Adipocyte (in vitro differentiated cells): Measurements from ENCODE around the gene FLT3LG.

Source experiments
- DNase-seq: peaks from one replicate; pipeline ENCODE4 v3.0.0-alpha.2; 2015; ENCODE audit warnings: low read depth
- H3K27me3 ChIP-seq: replicated peaks from 2 replicates; pipeline ENCODE4 v1.7.0; 2013; ENCODE audit warnings: mild to moderate bottlenecking, low read length, moderate library complexity; ENCODE audit not compliant: control insufficient read depth, insufficient read depth
- H3K36me3 ChIP-seq: 2 replicates; pipeline ENCODE4 v1.7.0; 2013; ENCODE audit warnings: low read length, mild to moderate bottlenecking, moderate library complexity; ENCODE audit not compliant: control insufficient read depth, insufficient read depth, severe bottlenecking
- H3K4me1 ChIP-seq: 2 replicates; pipeline ENCODE4 v1.7.0; 2013; ENCODE audit warnings: mild to moderate bottlenecking, low read length, moderate library complexity; ENCODE audit not compliant: control insufficient read depth, insufficient read depth
- H3K4me3 ChIP-seq: 2 replicates; pipeline ENCODE4 v1.7.0; 2013; ENCODE audit warnings: mild to moderate bottlenecking, low read length, moderate library complexity
- H3K9ac ChIP-seq: 2 replicates; pipeline ENCODE4 v1.7.0; 2013; ENCODE audit warnings: mild to moderate bottlenecking, low read length, moderate library complexity
- H3K9me3 ChIP-seq: 2 replicates; pipeline ENCODE4 v1.7.0; 2013; ENCODE audit warnings: mild to moderate bottlenecking, low read length, moderate library complexity; ENCODE audit not compliant: control insufficient read depth

FLT3LG gene

GRCh38 chr19:49507803-49508494 lies 33.9 kb downstream of the FLT3LG start:
- Histone ChIP-seq H3K27me3 (no peaks in the 10 kb centered on the region), H3K9ac (no peak overlapping the region), H3K4me3 (no peak overlapping the region), H3K4me1 (peaks cover 27% of the 10 kb centered on the region), H3K9me3 (no peaks in the 10 kb centered on the region), H3K36me3 (no peaks in the 10 kb centered on the region)
- no peak for DNase-seq

DNA sequence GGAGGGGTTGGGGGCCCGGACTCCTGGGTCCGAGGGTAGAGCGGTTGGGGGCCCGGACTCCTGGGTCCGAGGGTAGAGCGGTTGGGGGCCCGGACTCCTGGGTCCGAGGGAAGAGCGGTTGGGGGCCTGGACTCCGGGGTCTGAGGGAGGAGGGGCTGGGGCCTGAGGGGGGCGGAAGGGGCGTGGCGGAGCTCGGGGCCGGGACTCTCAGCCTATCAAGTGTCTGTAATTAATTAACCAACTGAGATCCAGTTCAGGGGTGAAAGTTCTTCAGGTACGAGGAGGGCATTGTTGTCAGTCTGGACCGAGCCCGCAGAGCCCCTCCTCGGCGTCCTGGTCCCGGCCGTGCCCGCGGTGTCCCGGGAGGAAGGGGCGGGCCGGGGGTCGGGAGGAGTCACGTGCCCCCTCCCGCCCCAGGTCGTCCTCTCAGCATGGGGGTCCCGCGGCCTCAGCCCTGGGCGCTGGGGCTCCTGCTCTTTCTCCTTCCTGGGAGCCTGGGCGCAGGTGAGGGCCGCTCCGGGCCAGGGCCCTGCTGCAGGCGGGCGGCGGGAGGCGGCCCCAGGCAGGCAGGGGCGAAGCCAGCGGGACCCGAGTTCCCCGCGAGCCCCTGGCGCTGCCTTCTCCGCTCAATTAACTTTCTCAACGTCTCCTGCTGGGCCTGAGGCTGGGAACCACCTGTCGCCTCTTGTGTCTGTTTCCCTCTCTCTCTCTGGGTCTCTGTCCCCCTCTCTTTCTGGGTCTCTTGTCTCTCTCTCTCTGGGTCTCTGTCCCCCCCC lies 39.1 kb downstream of the FLT3LG start:
- peak overlapping the region; percentile 91 for H3K9ac ChIP-seq
- H3K36me3 ChIP-seq: peaks cover under 1% of the 10 kb centered on the region
- H3K4me1 ChIP-seq: peaks cover 36% of the 10 kb centered on the region
- DNase-seq: peak; percentile 63
- H3K27me3 ChIP-seq: no peaks in the 10 kb centered on the region
- peak overlapping the region; percentile 82 for H3K4me3 ChIP-seq
- H3K9me3 ChIP-seq: no peaks in the 10 kb centered on the region

- DNase-seq: no peak
Observed at GRCh38 chr19:49513746-49514118, 39.7 kb downstream of the FLT3LG start.

DNA sequence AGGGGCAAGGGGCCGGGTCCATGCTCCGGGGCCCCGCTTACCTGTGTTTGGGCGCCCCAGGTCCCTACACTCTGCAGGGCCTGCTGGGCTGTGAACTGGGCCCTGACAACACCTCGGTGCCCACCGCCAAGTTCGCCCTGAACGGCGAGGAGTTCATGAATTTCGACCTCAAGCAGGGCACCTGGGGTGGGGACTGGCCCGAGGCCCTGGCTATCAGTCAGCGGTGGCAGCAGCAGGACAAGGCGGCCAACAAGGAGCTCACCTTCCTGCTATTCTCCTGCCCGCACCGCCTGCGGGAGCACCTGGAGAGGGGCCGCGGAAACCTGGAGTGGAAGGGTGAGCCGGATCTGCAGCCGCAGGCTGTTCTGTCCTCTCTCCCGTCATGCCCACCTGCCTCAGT lies 40.1 kb downstream of the FLT3LG start:
- no peaks in the 10 kb centered on the region for H3K9me3 ChIP-seq
- H3K27me3 ChIP-seq: no peaks in the 10 kb centered on the region
- peak overlapping the region; percentile 86 for H3K9ac ChIP-seq
- peaks cover 2% of the 10 kb centered on the region for H3K36me3 ChIP-seq
- DNase-seq: no peak
- peaks cover 36% of the 10 kb centered on the region for H3K4me1 ChIP-seq
- peak overlapping the region; percentile 82 for H3K4me3 ChIP-seq

More at GRCh38 chr19:49513746-49514118, 39.7 kb downstream of the FLT3LG start:
- Histone ChIP-seq H3K9ac (peak overlapping the region; percentile 86), H3K27me3 (no peaks in the 10 kb centered on the region), H3K4me1 (peaks cover 36% of the 10 kb centered on the region), H3K9me3 (no peaks in the 10 kb centered on the region), H3K4me3 (peak overlapping the region; percentile 82), H3K36me3 (peaks cover 2% of the 10 kb centered on the region)

DNA sequence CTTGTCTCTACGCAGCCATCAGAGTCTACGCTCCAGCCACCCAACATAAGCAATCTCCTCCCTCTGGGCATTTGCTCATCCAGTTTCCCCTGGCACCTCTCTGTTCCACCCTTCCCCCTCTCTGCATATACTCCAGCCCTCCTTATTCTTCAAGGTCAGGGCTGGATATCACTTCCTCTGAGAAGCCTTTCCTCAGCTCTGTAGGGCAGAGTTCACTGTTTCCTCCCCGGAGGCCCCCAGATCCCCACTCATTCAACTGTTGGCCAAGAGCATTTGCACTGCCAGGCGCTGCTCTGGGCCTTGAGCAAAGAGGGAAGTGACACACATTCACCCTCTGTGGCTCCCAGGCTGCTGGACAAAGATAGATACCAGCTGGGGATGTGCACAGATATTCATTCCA lies 41.8 kb downstream of the FLT3LG start:
- Histone ChIP-seq H3K27me3 (no peaks in the 10 kb centered on the region), H3K9ac (peak overlapping the region; percentile 52), H3K9me3 (no peaks in the 10 kb centered on the region), H3K4me1 (peaks cover 36% of the 10 kb centered on the region), H3K4me3 (peak overlapping the region; percentile 20), H3K36me3 (peaks cover 4% of the 10 kb centered on the region)
- DNase-seq: no peak

- Histone ChIP-seq H3K9ac (no peak overlapping the region), H3K36me3 (peaks cover 7% of the 10 kb centered on the region), H3K4me3 (no peak overlapping the region), H3K27me3 (no peaks in the 10 kb centered on the region), H3K4me1 (peaks cover 23% of the 10 kb centered on the region), H3K9me3 (no peaks in the 10 kb centered on the region)
- no peak for DNase-seq
Observed at GRCh38 chr19:49518033-49518432, 44.0 kb downstream of the FLT3LG start.

DNA sequence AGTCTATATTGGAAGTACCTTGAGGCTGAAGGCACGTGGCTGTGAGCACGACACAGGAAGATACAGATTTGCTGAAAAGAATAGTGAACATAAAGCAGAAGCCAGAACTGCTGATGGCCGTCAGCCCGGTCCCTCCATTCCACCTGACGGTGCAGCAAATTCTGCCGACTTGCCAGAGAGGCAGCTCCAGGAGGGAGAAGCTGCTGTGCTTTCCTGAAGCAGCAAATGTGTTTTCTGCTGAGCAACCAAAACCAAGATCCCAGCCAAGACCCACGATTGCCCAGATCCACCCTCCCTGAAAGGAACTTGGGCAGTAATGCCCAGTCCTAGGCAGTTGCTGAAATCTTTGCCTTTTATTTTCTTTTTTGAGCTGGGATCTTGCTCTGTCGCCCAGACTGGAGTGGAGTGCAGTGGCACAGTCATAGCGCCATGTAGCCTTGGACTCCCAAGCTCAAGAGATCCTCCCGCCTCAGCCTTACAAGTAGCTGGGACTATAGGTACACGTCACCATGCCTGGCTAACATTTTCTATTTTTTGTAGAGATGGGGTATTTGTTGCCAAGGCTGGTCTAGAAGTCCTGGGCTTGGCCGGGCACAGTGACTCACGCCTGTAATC lies 46.8 kb downstream of the FLT3LG start:
- H3K9ac ChIP-seq: no peak overlapping the region
- H3K36me3 ChIP-seq: peaks cover 15% of the 10 kb centered on the region
- no peaks in the 10 kb centered on the region for H3K27me3 ChIP-seq
- H3K9me3 ChIP-seq: no peaks in the 10 kb centered on the region
- no peak for DNase-seq
- H3K4me1 ChIP-seq: peaks cover 10% of the 10 kb centered on the region
- no peak overlapping the region for H3K4me3 ChIP-seq

DNA sequence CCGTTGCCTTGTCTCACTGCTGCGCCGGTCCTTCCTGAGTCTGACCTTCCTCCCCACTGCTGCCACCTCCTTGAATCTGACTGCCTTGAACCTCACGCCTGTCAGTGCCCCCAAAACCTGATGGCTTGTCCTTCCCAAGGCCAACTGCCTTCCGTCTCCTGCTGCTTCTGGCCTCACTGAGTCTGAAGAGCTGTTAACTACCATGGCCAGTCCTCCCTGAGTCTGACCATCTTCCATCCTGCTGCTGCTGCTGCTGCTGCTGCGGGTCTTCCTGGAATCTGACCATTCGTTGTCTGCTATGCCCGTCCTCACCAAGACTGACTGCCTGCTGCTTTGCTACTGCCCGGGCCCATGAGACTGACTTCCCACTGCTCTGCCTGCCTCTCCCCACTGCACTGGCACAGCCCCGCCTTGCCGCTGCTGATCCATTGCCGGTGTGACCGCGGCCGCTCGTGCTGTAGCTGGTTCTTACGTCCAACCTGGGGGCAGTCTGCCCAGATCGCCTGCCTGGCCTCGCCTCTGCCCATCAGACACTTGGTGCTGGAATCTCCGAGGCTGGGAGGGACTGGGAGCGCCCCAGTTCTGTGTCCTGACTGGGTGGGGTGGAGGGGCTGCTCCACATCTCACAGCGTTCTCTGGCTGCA lies 50.9 kb downstream of the FLT3LG start:
- Histone ChIP-seq H3K4me3 (no peak overlapping the region), H3K9me3 (no peaks in the 10 kb centered on the region), H3K27me3 (no peaks in the 10 kb centered on the region), H3K36me3 (peaks cover 12% of the 10 kb centered on the region), H3K9ac (no peak overlapping the region), H3K4me1 (peaks cover 10% of the 10 kb centered on the region)
- no peak for DNase-seq

DNA sequence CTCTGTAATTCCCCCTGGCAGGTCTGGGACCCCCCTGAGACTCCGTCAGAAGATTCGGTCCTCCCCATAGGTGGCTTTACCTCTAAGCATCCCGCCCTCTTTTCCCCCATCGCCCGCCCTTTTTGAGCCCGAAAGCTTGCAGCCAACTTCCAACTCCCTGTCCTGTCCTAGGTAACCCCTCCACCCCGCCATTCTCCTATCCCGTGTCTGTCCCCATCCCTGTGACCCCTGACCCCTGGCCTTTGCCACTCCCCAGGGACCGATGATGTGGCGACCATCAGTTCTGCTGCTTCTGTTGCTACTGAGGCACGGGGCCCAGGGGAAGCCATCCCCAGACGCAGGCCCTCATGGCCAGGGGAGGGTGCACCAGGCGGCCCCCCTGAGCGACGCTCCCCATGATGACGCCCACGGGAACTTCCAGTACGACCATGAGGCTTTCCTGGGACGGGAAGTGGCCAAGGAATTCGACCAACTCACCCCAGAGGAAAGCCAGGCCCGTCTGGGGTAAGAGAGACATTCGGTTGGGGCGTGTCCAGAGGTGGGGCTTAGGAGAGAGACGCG lies 54.3 kb downstream of the FLT3LG start:
- H3K27me3 ChIP-seq: no peaks in the 10 kb centered on the region
- H3K36me3 ChIP-seq: peaks cover 23% of the 10 kb centered on the region
- H3K9me3 ChIP-seq: no peaks in the 10 kb centered on the region
- peak overlapping the region; percentile 86 for H3K4me3 ChIP-seq
- H3K4me1 ChIP-seq: peaks cover 17% of the 10 kb centered on the region
- H3K9ac ChIP-seq: peak overlapping the region; percentile 86
- peak; percentile 67 for DNase-seq

DNA sequence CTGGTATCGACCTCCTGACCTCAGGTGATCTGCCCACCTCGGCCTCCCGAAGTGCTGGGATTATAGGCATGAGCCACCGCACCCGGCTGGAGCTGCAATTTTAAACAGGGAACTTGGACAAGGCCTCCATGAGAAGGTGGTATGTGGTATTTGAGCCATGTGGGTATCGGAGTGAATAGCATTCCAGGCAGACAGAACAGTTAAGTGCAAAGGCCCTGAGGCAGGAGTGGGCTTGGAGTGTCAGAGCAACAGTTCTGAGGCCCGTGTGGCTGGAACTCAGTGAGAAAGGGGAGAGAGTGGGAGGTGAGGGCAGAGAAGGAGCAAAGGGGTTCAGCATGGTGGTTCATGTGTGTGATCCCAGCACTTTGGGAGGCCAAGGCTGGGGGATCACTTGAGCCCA lies 56.7 kb downstream of the FLT3LG start:
- Histone ChIP-seq H3K27me3 (no peaks in the 10 kb centered on the region), H3K9me3 (no peaks in the 10 kb centered on the region), H3K36me3 (peaks cover 28% of the 10 kb centered on the region), H3K9ac (no peak overlapping the region), H3K4me1 (peaks cover 19% of the 10 kb centered on the region), H3K4me3 (no peak overlapping the region)
- no peak for DNase-seq
